Nephron progenitor cell (in vitro differentiated cells): ENCODE results near the gene PDGFRA.

Source experiments
- DNase-seq: peaks from one replicate; pipeline ENCODE4 v3.0.0; 2021
- H3K27ac Mint-ChIP-seq: 2 replicates; pipeline ENCODE4 v1.8.0; 2021; ENCODE audit warnings: mild to moderate bottlenecking, moderate library complexity, mixed read lengths
- H3K27me3 Mint-ChIP-seq: 2 replicates; pipeline ENCODE4 v1.8.0; 2021; ENCODE audit warnings: mild to moderate bottlenecking, low read depth, mixed read lengths; ENCODE audit not compliant: poor library complexity
- H3K36me3 Mint-ChIP-seq: 2 replicates; pipeline ENCODE4 v1.8.0; 2021; ENCODE audit warnings: low read depth, mixed read lengths
- H3K4me1 Mint-ChIP-seq: 2 replicates; pipeline ENCODE4 v1.8.0; 2021; ENCODE audit warnings: mixed read lengths
- H3K4me3 Mint-ChIP-seq: 2 replicates; pipeline ENCODE4 v1.8.0; 2021; ENCODE audit warnings: mild to moderate bottlenecking, moderate library complexity, mixed read lengths
- H3K9me3 Mint-ChIP-seq: 2 replicates; pipeline ENCODE4 v1.8.0; 2021; ENCODE audit warnings: mild to moderate bottlenecking, moderate library complexity, mixed read lengths
- CTCF ChIP-seq: fragments of 200-600 bp; sonication (generic); IDR thresholded peaks from 2 replicates; pipeline ENCODE4 v1.5.0; 2021; ENCODE audit warnings: antibody characterized with exemption

PDGFRA gene

DNA sequence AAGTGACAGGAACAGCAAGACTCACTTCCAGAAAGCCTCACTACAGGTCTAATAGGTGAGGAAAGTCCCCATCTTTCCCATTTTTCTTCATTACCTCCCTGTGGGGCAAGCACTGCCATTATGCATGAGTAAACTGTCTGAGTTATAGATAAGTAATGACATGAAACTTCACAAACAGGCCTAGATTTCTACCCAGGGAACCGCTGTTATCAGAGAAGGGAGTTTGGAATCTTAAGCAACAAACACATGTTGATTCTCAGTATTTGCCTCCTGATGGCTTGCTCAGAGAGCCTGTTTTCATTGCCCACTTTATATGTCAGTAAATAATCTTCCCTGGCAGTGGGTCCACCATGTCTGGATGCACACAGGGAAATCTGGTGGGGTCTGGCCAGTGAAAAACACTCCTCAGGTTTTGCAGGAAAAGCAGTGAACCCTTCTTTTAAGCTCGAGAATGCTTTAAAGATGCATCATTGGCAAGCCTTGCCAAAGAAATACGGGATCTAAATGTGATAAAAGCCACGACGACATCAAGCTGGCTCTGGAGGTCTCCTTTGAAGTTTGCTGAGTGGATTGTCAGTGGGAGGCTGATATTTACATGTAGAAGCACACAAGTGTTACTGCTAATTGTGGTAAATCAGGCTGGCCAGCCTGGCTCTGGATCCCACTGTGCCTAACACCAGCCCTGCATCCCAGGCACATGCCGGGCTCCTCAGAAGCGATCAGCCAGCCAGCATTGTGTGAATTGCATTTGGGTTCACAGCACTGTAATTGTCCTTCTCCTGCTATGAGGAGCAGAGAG, 25.2 kb downstream of the PDGFRA start:
- Mint-ChIP-seq H3K4me1 (peaks cover 9% of the 10 kb centered on the region), H3K27me3 (peaks cover 4% of the 10 kb centered on the region), H3K27ac (peak overlapping the region; percentile 87), H3K4me3 (no peak overlapping the region), H3K36me3 (peaks cover 85% of the 10 kb centered on the region), H3K9me3 (peaks cover 33% of the 10 kb centered on the region)
- no peak for DNase-seq
- no peak for TF ChIP-seq CTCF

GRCh38 chr4:54254915-54255246, 25.8 kb downstream of the PDGFRA start:
- Mint-ChIP-seq H3K27ac (peak overlapping the region; percentile 87), H3K9me3 (peaks cover 27% of the 10 kb centered on the region), H3K4me1 (peaks cover 9% of the 10 kb centered on the region), H3K36me3 (peaks cover 85% of the 10 kb centered on the region), H3K27me3 (peaks cover 4% of the 10 kb centered on the region), H3K4me3 (no peak overlapping the region)
- no peak for TF ChIP-seq CTCF
- DNase-seq: no peak

DNA sequence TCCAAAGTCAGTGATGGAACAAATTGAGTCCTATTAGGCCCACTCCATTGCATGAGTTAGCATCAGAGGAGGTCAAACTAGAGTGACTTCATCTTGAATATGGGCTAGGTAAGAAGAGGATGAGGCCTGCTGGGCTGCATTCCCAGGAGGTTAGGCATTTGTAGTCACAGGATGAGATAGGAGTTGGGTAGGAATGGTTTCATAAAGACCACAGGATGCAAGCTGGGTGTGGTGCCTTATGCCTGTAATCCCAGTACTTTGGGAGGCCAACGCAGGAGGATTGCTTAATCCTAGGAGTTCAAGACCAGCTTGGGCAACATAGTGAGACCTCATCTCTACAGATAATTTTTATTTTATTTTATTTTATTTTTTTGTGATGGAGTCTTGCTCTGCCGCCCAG, 26.8 kb downstream of the PDGFRA start:
- Mint-ChIP-seq H3K4me1 (peaks cover 9% of the 10 kb centered on the region), H3K4me3 (no peak overlapping the region), H3K36me3 (peaks cover 86% of the 10 kb centered on the region), H3K27me3 (peaks cover 4% of the 10 kb centered on the region), H3K27ac (peak overlapping the region; percentile 53), H3K9me3 (peaks cover 18% of the 10 kb centered on the region)
- DNase-seq: no peak
- TF ChIP-seq CTCF: no peak

DNA sequence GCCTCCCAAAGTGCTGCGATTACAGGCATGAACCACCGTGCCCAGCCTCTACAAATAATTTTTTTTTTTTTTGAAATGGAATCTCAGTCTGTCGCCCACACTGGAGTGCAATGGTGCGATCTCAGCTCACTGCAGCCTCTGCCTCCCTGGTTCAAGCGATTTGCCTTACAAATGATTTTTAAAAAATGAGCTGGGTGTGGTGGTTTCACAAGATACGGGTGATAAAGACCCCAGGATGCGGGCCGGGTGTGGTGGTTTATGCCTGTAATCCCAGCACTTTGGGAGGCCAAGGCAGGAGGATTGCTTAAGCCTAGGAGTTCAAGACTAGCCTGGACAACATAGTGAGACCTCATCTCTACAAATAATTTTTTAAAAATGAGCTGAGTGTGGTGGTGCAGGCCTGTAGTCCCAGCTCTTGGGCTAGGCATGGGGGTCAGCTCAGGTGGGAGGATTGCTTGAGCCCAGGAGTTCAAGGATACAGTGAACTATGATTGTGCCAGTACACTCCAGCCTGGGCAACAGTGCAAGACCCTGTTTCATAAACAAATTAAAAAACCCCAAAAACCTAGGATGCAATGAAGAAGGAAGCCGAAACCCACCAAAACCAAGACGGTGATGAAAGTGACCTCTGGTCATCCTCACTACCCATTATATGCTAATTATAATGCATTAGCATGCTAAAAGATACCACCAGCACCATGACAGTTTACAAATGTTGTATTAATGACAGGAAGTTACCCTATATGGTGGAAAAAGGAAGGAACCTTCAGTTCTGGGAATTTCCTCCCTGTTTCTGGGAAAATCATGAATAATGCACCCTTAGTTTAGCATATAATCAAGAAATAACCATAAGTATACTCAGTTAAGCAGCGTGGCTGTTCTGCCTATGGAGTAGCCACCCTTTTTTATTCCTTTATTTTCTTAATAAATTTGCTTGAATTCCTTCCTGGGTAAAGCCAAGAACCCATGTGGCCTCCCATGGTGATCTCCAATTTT, 27.7 kb downstream of the PDGFRA start:
- Mint-ChIP-seq H3K36me3 (peaks cover 85% of the 10 kb centered on the region), H3K9me3 (peaks cover 10% of the 10 kb centered on the region), H3K27ac (no peak overlapping the region), H3K4me3 (no peak overlapping the region), H3K27me3 (peaks cover 4% of the 10 kb centered on the region), H3K4me1 (peaks cover 9% of the 10 kb centered on the region)
- TF ChIP-seq CTCF: no peak
- no peak for DNase-seq

DNA sequence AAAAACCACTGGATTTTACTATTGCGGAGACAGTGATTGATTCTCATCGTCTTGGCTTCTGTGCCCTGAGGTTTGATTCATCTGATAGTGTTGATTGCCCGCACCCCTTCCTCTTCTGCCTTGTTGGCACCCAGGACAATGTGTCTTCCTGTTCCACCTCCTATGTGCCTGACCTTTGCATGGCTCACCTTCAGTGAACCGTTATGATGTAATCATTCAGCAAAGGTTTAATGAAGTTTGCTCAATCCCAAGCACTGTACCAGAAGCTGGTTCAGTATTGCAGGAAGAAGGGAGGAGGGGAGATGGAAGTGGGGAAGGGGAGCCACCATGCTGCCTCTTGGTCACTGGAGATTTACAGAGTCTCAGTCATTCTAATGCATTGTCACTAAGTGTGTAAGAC, 36.3 kb downstream of the PDGFRA start:
- H3K27ac Mint-ChIP-seq: no peak overlapping the region
- H3K4me1 Mint-ChIP-seq: no peaks in the 10 kb centered on the region
- peaks cover 3% of the 10 kb centered on the region for H3K27me3 Mint-ChIP-seq
- H3K36me3 Mint-ChIP-seq: peaks cover 84% of the 10 kb centered on the region
- H3K9me3 Mint-ChIP-seq: no peaks in the 10 kb centered on the region
- TF ChIP-seq CTCF: no peak
- DNase-seq: no peak
- no peak overlapping the region for H3K4me3 Mint-ChIP-seq
